ELF-1 (cell line): ENCODE measurements around the gene AP1B1.

Experiments used
- DNase-seq: peaks from one replicate; pipeline ENCODE4 v3.0.0-alpha.2; 2016; ENCODE audit warnings: low read depth, low spot score

Gene AP1B1

GRCh38 chr22:29313576-29314466 lies 74.5 kb downstream of the AP1B1 start:
- DNase-seq: no peak

GRCh38 chr22:29313126-29313575 lies 75.2 kb downstream of the AP1B1 start:
- DNase-seq: peak; percentile 93

- no peak for DNase-seq
These were observed 75.9 kb downstream of the AP1B1 start for GRCh38 chr22:29312218-29313125.

GRCh38 chr22:29311464-29312217 lies 76.7 kb downstream of the AP1B1 start:
- DNase-seq: no peak

- DNase-seq: peak; percentile 91
These were observed 77.5 kb downstream of the AP1B1 start for GRCh38 chr22:29310863-29311339.

- DNase-seq: peak; percentile 44
These were observed 78.1 kb downstream of the AP1B1 start for GRCh38 chr22:29310065-29310862.

- no peak for DNase-seq
These were observed 78.9 kb downstream of the AP1B1 start for GRCh38 chr22:29309332-29310064.

- DNase-seq: no peak
These were observed 79.5 kb downstream of the AP1B1 start for GRCh38 chr22:29308791-29309262.

- no peak for DNase-seq
These were observed 80.1 kb downstream of the AP1B1 start for GRCh38 chr22:29308148-29308790.

- DNase-seq: no peak
These were observed 80.7 kb downstream of the AP1B1 start for GRCh38 chr22:29307596-29308147.

GRCh38 chr22:29306835-29307595 lies 81.4 kb downstream of the AP1B1 start:
- DNase-seq: peak; percentile 94

GRCh38 chr22:29306175-29306834 lies 82.1 kb downstream of the AP1B1 start, which contains the start of gene GAS2L1:
Gene GAS2L1 (plus strand): TSS chr22:29306650. CDS start chr22:29308106, 1,456 bp downstream.
- peak; percentile 92 for DNase-seq

GRCh38 chr22:29305836-29306174 lies 82.6 kb downstream of the AP1B1 start:
- DNase-seq: no peak

GRCh38 chr22:29302681-29303465 lies 85.5 kb downstream of the AP1B1 start:
- no peak for DNase-seq

GRCh38 chr22:29302402-29302680 lies 86.0 kb downstream of the AP1B1 start:
- DNase-seq: no peak

GRCh38 chr22:29301716-29302401 lies 86.5 kb downstream of the AP1B1 start:
- DNase-seq: no peak
